K562 (cell line): ENCODE data around the gene LILRB3. TPM values are rescaled to one million over a fixed set of nuclear protein-coding genes. Genes with fewer than 3 reads are reported as not detected.

Source experiments
- BHLHE40 ChIP-seq: IDR thresholded peaks from 2 replicates; pipeline ENCODE4 v1.6.1; 2011; ENCODE audit warnings: low read length, improper control_type of control experiment
- BMI1 ChIP-seq: fragments of 150-350 bp; IDR thresholded peaks from 2 replicates; pipeline ENCODE4 v1.6.1; 2014; ENCODE audit warnings: low read length
- CHD4 ChIP-seq: fragments of 200-600 bp; sonication (generic); IDR thresholded peaks from 3 replicates; pipeline ENCODE4 v1.6.1; 2012; ENCODE audit warnings: low read depth, mild to moderate bottlenecking, mixed read lengths, low read length, inconsistent platforms; ENCODE audit not compliant: insufficient read depth, insufficient replicate concordance, poor library complexity, severe bottlenecking
- FOSL1 ChIP-seq: fragments of 200-800 bp; sonication (Bioruptor generic); conservative IDR thresholded peaks from 2 replicates; pipeline ENCODE4 v1.6.1; 2016; ENCODE audit warnings: missing genetic modification characterization, missing compliant biosample characterization
- HLTF ChIP-seq: fragments of 450-650 bp; IDR thresholded peaks from 2 replicates; pipeline ENCODE4 v1.6.1; 2016
- HSF4 ChIP-seq: fragments of 250-450 bp; sonication (Bioruptor Pico); IDR thresholded peaks from 2 replicates; pipeline ENCODE4 v2.1.2; 2022; ENCODE audit warnings: mild to moderate bottlenecking, moderate library complexity, borderline replicate concordance
- JUN ChIP-seq, 2 experiments: sonication (generic) in 1 of 2; formaldehyde crosslinking in 1 of 2; IDR thresholded peaks; 2 replicates each; pipeline versions ENCODE4 v1.6.1 to v1.8.0; 2012 to 2022; ENCODE audit warnings: borderline replicate concordance in 2 of 2, mild to moderate bottlenecking in 2 of 2, improper control_type of control experiment in 1 of 2, low read depth in 1 of 2, low read length in 1 of 2, missing genetic modification reagents in 1 of 2
- LEF1 ChIP-seq: fragments of 450-650 bp; IDR thresholded peaks from 2 replicates; pipeline ENCODE4 v1.6.1; 2016; ENCODE audit warnings: mild to moderate bottlenecking
- ZEB2 ChIP-seq: fragments of 450-650 bp; IDR thresholded peaks from 2 replicates; pipeline ENCODE4 v1.6.1; 2016
- ZNF212 ChIP-seq: fragments of 450-650 bp; formaldehyde crosslinking; IDR thresholded peaks from 2 replicates; pipeline ENCODE4 v1.4.0; 2020; ENCODE audit warnings: mild to moderate bottlenecking
- polyA plus RNA-seq, 8 experiments: library from polyadenylated mRNA; depleted of rRNA in 4 of 8; stranded (reverse) in 5 of 8; unstranded in 3 of 8; fragments of >200 nt; fragmentation: Nextera tagmentation in 2 of 8; fragmentation: Illumina TruSeq in 1 of 8; extraction: Ambion mirVana in 2 of 8; extraction: Trizol in 1 of 8; gene quantifications; 2 replicates each; pipeline versions ENCODE4 v1.2.1 to v1.2.3, GENCODE V29; 2011 to 2014; ENCODE audit warnings: inconsistent platforms in 1 of 8, missing spikeins in 1 of 8
- total RNA-seq, 7 experiments: library from RNA; depleted of rRNA in 6 of 7; stranded (reverse); fragments of >200 nt in 6 of 7; fragmentation: Illumina TruSeq in 2 of 7; extraction: Trizol in 2 of 7; gene quantifications; 2 replicates each; pipeline versions ENCODE4 v1.2.1 to v1.2.3, GENCODE V29; 2011 to 2021; ENCODE audit warnings: low replicate concordance in 1 of 7
- TF ChIP-seq, protein P1 (sequence below), 2 experiments: fragments of 450-650 bp in 1 of 2; sonication (generic) in 1 of 2; formaldehyde crosslinking in 1 of 2; IDR thresholded peaks; 2 replicates each; pipeline versions ENCODE4 v1.7.1 to v1.9.0; 2016 to 2022; ENCODE audit warnings: inconsistent platforms in 1 of 2, mild to moderate bottlenecking in 1 of 2, missing genetic modification reagents in 1 of 2
- TF ChIP-seq, protein P2 (sequence below), 2 experiments: fragments of 250-450 bp in 1 of 2; fragments of 450-650 bp in 1 of 2; sonication (Bioruptor Pico) in 1 of 2; IDR thresholded peaks; 2 replicates each; pipeline versions ENCODE4 v1.6.1 to v1.8.0; 2016 to 2021; ENCODE audit warnings: mild to moderate bottlenecking in 2 of 2, moderate library complexity in 2 of 2, missing compliant biosample characterization in 1 of 2, missing genetic modification characterization in 1 of 2
- TF ChIP-seq, protein P3 (sequence below): sonication (generic); formaldehyde crosslinking; IDR thresholded peaks from 2 replicates; pipeline ENCODE4 v1.8.0; 2022; ENCODE audit warnings: mild to moderate bottlenecking, missing genetic modification reagents
- TF ChIP-seq, protein P4 (sequence below): fragments of 200-400 bp; formaldehyde crosslinking; IDR thresholded peaks from 2 replicates; pipeline ENCODE4 v1.6.1; 2017; ENCODE audit warnings: mild to moderate bottlenecking, low read depth, low read length, moderate library complexity

Gene LILRB3
- total and polyA plus RNA-seq, 9 of the 15 experiments (the other 6 are each of a cell fraction or from before 2014, with no cell fraction given), result 0.01 to 0.09 TPM; not detected in 7

DNA sequence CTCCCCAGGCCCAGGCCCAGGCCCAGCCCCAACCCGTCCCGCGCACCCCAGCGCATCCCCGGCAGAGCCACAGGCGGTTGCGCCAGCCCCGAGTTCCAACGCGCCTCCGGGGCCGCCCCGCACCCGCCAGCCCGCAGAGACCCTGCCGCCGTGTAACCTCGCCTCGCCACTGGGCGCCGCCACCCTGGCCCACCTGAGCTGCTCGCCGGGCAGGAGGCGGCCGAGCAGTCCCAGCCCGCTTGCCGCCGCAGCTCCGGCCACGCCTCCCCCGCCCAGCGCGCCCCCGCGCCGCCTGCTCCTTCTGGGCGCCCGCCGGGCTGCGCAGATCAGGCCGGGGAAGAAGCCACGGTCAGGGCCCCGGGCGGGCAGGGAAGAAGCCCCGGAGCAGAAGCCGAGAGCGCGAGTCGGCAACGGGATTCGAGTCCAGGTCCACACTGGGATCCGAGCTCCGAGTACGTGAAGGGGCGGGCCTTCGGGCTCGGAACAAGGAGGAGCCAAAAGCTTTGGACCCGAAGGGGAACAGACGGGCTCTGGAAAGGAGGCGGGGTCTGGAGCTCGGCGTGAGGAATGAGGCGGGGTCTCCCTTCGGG, 33.6 kb downstream of the LILRB3 start, which contains the start of gene MBOAT7 (continued):
- TF ChIP-seq, protein P1, sequence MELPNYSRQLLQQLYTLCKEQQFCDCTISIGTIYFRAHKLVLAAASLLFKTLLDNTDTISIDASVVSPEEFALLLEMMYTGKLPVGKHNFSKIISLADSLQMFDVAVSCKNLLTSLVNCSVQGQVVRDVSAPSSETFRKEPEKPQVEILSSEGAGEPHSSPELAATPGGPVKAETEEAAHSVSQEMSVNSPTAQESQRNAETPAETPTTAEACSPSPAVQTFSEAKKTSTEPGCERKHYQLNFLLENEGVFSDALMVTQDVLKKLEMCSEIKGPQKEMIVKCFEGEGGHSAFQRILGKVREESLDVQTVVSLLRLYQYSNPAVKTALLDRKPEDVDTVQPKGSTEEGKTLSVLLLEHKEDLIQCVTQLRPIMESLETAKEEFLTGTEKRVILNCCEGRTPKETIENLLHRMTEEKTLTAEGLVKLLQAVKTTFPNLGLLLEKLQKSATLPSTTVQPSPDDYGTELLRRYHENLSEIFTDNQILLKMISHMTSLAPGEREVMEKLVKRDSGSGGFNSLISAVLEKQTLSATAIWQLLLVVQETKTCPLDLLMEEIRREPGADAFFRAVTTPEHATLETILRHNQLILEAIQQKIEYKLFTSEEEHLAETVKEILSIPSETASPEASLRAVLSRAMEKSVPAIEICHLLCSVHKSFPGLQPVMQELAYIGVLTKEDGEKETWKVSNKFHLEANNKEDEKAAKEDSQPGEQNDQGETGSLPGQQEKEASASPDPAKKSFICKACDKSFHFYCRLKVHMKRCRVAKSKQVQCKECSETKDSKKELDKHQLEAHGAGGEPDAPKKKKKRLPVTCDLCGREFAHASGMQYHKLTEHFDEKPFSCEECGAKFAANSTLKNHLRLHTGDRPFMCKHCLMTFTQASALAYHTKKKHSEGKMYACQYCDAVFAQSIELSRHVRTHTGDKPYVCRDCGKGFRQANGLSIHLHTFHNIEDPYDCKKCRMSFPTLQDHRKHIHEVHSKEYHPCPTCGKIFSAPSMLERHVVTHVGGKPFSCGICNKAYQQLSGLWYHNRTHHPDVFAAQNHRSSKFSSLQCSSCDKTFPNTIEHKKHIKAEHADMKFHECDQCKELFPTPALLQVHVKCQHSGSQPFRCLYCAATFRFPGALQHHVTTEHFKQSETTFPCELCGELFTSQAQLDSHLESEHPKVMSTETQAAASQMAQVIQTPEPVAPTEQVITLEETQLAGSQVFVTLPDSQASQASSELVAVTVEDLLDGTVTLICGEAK (IDR thresholded peaks at IDR 0.05), result no peak
- TF ChIP-seq, protein P1 (CRISPR knock-in tag; IDR thresholded peaks at IDR 0.05), result no peak
- no peak for TF ChIP-seq ZEB2
- no peak for TF ChIP-seq BHLHE40
- TF ChIP-seq FOSL1 (tag), result no peak
- no peak for TF ChIP-seq HSF4 (CRISPR knock-in tag)
- TF ChIP-seq HLTF, result no peak
- TF ChIP-seq, protein P2, sequence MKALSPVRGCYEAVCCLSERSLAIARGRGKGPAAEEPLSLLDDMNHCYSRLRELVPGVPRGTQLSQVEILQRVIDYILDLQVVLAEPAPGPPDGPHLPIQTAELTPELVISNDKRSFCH (CRISPR knock-in tag; IDR thresholded peaks at IDR 0.05), result no peak
- TF ChIP-seq, protein P2 (tag; IDR thresholded peaks at IDR 0.05), result 0 out of 2 replicates have a peak, but pooled peaks have one; percentile 43
- TF ChIP-seq BMI1, result no peak
- no peak for TF ChIP-seq ZNF212 (CRISPR knock-in tag)
- TF ChIP-seq LEF1, result no peak
- TF ChIP-seq, protein P3, sequence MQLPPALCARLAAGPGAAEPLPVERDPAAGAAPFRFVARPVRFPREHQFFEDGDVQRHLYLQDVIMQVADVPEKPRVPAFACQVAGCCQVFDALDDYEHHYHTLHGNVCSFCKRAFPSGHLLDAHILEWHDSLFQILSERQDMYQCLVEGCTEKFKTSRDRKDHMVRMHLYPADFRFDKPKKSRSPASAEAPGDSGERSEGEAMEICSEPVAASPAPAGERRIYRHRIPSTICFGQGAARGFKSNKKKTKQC (CRISPR knock-in tag), result no peak; the same call in 1 of the 2 replicates
- no peak for TF ChIP-seq CHD4
- no peak for TF ChIP-seq JUN (IDR thresholded peaks at IDR 0.05; ENCODE audit: borderline replicate concordance, low read depth, low read length)
- TF ChIP-seq JUN (CRISPR knock-in tag; IDR thresholded peaks at IDR 0.05; ENCODE audit: borderline replicate concordance), result no peak
- TF ChIP-seq, protein P4, sequence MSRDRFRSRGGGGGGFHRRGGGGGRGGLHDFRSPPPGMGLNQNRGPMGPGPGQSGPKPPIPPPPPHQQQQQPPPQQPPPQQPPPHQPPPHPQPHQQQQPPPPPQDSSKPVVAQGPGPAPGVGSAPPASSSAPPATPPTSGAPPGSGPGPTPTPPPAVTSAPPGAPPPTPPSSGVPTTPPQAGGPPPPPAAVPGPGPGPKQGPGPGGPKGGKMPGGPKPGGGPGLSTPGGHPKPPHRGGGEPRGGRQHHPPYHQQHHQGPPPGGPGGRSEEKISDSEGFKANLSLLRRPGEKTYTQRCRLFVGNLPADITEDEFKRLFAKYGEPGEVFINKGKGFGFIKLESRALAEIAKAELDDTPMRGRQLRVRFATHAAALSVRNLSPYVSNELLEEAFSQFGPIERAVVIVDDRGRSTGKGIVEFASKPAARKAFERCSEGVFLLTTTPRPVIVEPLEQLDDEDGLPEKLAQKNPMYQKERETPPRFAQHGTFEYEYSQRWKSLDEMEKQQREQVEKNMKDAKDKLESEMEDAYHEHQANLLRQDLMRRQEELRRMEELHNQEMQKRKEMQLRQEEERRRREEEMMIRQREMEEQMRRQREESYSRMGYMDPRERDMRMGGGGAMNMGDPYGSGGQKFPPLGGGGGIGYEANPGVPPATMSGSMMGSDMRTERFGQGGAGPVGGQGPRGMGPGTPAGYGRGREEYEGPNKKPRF, result no peak
